KMS-11 (cell line): Measurements from ENCODE around the gene LGR5.

Source experiments
- H2AFZ ChIP-seq: fragments of 200-600 bp; sonication (generic); 2 replicates; pipeline ENCODE4 v1.6.1; 2016; ENCODE audit warnings: antibody characterized with exemption, mixed run types, low read depth
- H3K27ac ChIP-seq: fragments of 200-600 bp; sonication (generic); 2 replicates; pipeline ENCODE4 v1.6.1; 2016; ENCODE audit warnings: mild to moderate bottlenecking, mixed run types
- H3K27me3 ChIP-seq: fragments of 200-600 bp; sonication (generic); 2 replicates; pipeline ENCODE4 v1.6.1; 2017; ENCODE audit warnings: mild to moderate bottlenecking, low read depth, mixed run types, moderate library complexity; ENCODE audit not compliant: insufficient read depth
- H3K36me3 ChIP-seq: fragments of 200-600 bp; sonication (generic); 2 replicates; pipeline ENCODE4 v1.6.1; 2017; ENCODE audit warnings: mild to moderate bottlenecking, mixed run types; ENCODE audit not compliant: insufficient read depth
- H3K4me1 ChIP-seq: fragments of 200-600 bp; sonication (generic); 2 replicates; pipeline ENCODE4 v1.6.1; 2016; ENCODE audit warnings: mild to moderate bottlenecking, low read depth, mixed run types; ENCODE audit not compliant: poor library complexity, severe bottlenecking
- H3K4me2 ChIP-seq: fragments of 200-600 bp; sonication (generic); 2 replicates; pipeline ENCODE4 v1.7.0; 2016; ENCODE audit warnings: mild to moderate bottlenecking, mixed run types
- H3K4me3 ChIP-seq: fragments of 200-600 bp; sonication (generic); IDR thresholded peaks from 2 replicates; pipeline ENCODE4 v1.6.1; 2017; ENCODE audit warnings: low read depth, low read length, mixed read lengths; ENCODE audit not compliant: insufficient read depth
- H3K79me2 ChIP-seq: fragments of 200-600 bp; sonication (generic); 2 replicates; pipeline ENCODE4 v1.6.1; 2016; ENCODE audit warnings: low read depth, mixed run types; ENCODE audit not compliant: insufficient read depth
- H3K9ac ChIP-seq: fragments of 200-600 bp; sonication (generic); 2 replicates; pipeline ENCODE4 v1.6.1; 2016; ENCODE audit warnings: mild to moderate bottlenecking, mixed run types
- H4K20me1 ChIP-seq: fragments of 200-600 bp; sonication (generic); 2 replicates; pipeline ENCODE4 v1.6.1; 2016; ENCODE audit warnings: mild to moderate bottlenecking, mixed run types; ENCODE audit not compliant: insufficient read depth
- CTCF ChIP-seq: fragments of 200-600 bp; sonication (generic); conservative IDR thresholded peaks from 2 replicates; pipeline ENCODE4 v1.6.1; 2017; ENCODE audit warnings: low read depth, mild to moderate bottlenecking, antibody characterized with exemption, low read length, moderate library complexity, mixed read lengths

The LGR5 gene

GRCh38 chr12:71504476-71504875 is 64.9 kb downstream of the LGR5 start:
- no peak for TF ChIP-seq CTCF
- Histone ChIP-seq H3K27me3 (no peaks in the 10 kb centered on the region), H3K4me2 (no peak overlapping the region), H4K20me1 (no peaks in the 10 kb centered on the region), H2AFZ (no peak overlapping the region), H3K4me1 (no peaks in the 10 kb centered on the region), H3K79me2 (no peaks in the 10 kb centered on the region), H3K4me3 (no peak overlapping the region), H3K27ac (no peak overlapping the region), H3K9ac (no peak overlapping the region), H3K36me3 (no peaks in the 10 kb centered on the region)

DNA sequence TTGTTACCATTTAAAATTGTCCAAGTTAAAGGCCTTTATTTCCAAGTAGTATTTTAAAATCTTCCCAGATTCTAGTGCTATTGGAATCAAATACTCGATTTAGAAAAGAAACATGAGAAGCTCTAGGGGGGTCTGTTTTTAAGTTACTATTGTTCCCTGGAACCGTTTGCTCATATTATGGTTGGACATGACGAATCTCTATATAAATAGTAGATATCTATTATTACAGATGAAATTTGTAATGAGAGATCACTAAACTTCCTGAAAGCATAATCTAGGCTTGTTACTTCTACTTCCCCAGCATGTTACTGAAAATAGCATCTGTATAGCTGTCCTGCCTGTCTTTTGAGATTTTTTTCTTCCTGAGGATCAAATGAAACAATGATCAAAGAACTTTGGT is 70.1 kb downstream of the LGR5 start:
- no peak for TF ChIP-seq CTCF
- no peak overlapping the region for H2AFZ ChIP-seq
- no peaks in the 10 kb centered on the region for H3K27me3 ChIP-seq
- no peak overlapping the region for H3K9ac ChIP-seq
- H3K4me2 ChIP-seq: no peak overlapping the region
- H3K27ac ChIP-seq: no peak overlapping the region
- no peaks in the 10 kb centered on the region for H3K36me3 ChIP-seq
- no peaks in the 10 kb centered on the region for H3K4me1 ChIP-seq
- H3K79me2 ChIP-seq: no peaks in the 10 kb centered on the region
- H4K20me1 ChIP-seq: no peaks in the 10 kb centered on the region
- H3K4me3 ChIP-seq: no peak overlapping the region

- Histone ChIP-seq H3K4me2 (no peak overlapping the region), H3K9ac (no peak overlapping the region), H3K27ac (no peak overlapping the region), H3K27me3 (no peaks in the 10 kb centered on the region), H3K79me2 (no peaks in the 10 kb centered on the region), H3K4me1 (no peaks in the 10 kb centered on the region), H3K36me3 (no peaks in the 10 kb centered on the region), H3K4me3 (no peak overlapping the region), H4K20me1 (no peaks in the 10 kb centered on the region), H2AFZ (no peak overlapping the region)
- no peak for TF ChIP-seq CTCF
These were observed 77.7 kb downstream of the LGR5 start for GRCh38 chr12:71517145-71517846.

GRCh38 chr12:71521125-71521524 is 81.5 kb downstream of the LGR5 start:
- Histone ChIP-seq H3K4me1 (no peaks in the 10 kb centered on the region), H3K27me3 (no peaks in the 10 kb centered on the region), H3K9ac (no peak overlapping the region), H3K4me3 (no peak overlapping the region), H2AFZ (no peak overlapping the region), H3K36me3 (no peaks in the 10 kb centered on the region), H3K27ac (no peak overlapping the region), H3K4me2 (no peak overlapping the region), H3K79me2 (no peaks in the 10 kb centered on the region), H4K20me1 (no peaks in the 10 kb centered on the region)
- no peak for TF ChIP-seq CTCF
